ENCODE data around the gene SHOX. TPM values are rescaled to one million over a fixed set of nuclear protein-coding genes. Genes with fewer than 3 reads are reported as not detected.

Gene SHOX
- total RNA-seq, 1 experiment from 2014 or later = not detected

GRCh38 chrX:652341-652741, 21.8 kb downstream of the SHOX start (continued):
- no peak for TF ChIP-seq ATF3 (IDR thresholded peaks at IDR 0.05)
- TF ChIP-seq ZNF274 (IDR thresholded peaks at IDR 0.05; ENCODE audit: low read depth, low read length) = no peak
- no peak for TF ChIP-seq CTCF (IDR thresholded peaks at IDR 0.05 in 2 of 3, conservative IDR thresholded peaks at IDR 0.05 in 1 of 3; ENCODE audit: borderline replicate concordance in 1 of 3, insufficient read depth in 1 of 3, low read depth in 2 of 3, low read length in 2 of 3)
- TF ChIP-seq REST (IDR thresholded peaks at IDR 0.05; ENCODE audit: low read depth) = no peak

DNA sequence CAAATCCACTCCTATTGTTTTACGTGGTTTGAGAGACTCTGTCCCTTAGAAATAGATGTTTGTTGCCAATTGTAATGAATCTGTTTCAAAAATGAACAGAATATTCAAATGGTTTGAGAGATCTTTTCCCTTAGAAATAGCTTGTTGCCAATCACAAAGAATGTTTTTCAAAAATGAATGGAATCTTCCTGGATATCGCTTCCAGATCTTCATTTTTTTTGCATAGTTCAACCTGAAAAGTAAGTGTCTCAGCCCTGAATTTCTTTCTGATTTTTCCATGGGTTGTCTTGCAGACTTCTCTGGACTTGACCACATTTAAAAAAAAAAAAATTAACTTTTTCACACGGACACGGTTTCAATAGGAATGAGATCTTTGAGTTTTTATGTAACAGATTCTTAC, 22.7 kb downstream of the SHOX start:
- ChIA-PET RAD21 (ENCODE audit: low non-redundant PET in 1 of 2, low total read pairs in 2 of 2, uncharacterized antibody in 2 of 2, unreplicated experiment in 2 of 2) (no interaction called here), CTCF (no interaction called here), POLR2A (no interaction called here)
- Histone ChIP-seq H3K9ac (ENCODE audit: low read length) (no peak overlapping the region), H3K27me3 (ENCODE audit: insufficient read depth, low read length) (no peaks in the 10 kb centered on the region), H3K27ac (ENCODE audit: low read depth, low read length) (no peak overlapping the region), H3K9me3 (ENCODE audit: control insufficient read depth in 1 of 2, insufficient read depth in 1 of 2, low read depth in 1 of 2, low read length in 2 of 2) (no peaks in the 10 kb centered on the region), H3K4me2 (ENCODE audit: low read length) (no peak overlapping the region), H2AFZ (ENCODE audit: low read depth, low read length, poor library complexity, severe bottlenecking) (no peak overlapping the region), H3K4me3 (replicated peaks in 1 of 2; ENCODE audit: low read depth in 1 of 2, low read length in 2 of 2) (no peak overlapping the region), H4K20me1 (ENCODE audit: insufficient read depth) (no peaks in the 10 kb centered on the region), H3K4me1 (ENCODE audit: control insufficient read depth in 1 of 2, insufficient read depth in 2 of 2, low read length in 2 of 2) (no peaks in the 10 kb centered on the region), H3K36me3 (ENCODE audit: control insufficient read depth in 1 of 2, insufficient read depth in 2 of 2, low read length in 2 of 2) (no peaks in the 10 kb centered on the region), H3K9me2 (ENCODE audit: insufficient read depth) (no peaks in the 10 kb centered on the region), H3K79me2 (ENCODE audit: insufficient read depth, low read length) (no peaks in the 10 kb centered on the region)
- ATAC-seq = no peak
- no peak for DNase-seq (ENCODE audit: low read depth, low spot score)
- BruUV-seq (replicated peaks) = no TSS peak
- TF ChIP-seq YY1 (IDR thresholded peaks at IDR 0.05; ENCODE audit: extremely low read depth, insufficient replicate concordance, low read depth, low read length) = no peak
- intact Hi-C loops (cut with micrococcal nuclease) = no loop called here
